Mucosa of gallbladder (tissue), 1 donor: Measurements from ENCODE around the gene GALNT1. TPM values are rescaled to one million over a fixed set of nuclear protein-coding genes. Genes with fewer than 3 reads are reported as not detected.
"Not testable (repeated sequence)": the region's sequence is repeated elsewhere in the genome, so short reads cannot be mapped to it uniquely, and the experiment has no call there.

ENCODE experiments used
- DNase-seq: peaks from one replicate; pipeline ENCODE4 v3.0.0-alpha.2; 2020; ENCODE audit warnings: low spot score
- total RNA-seq: library from RNA; stranded (reverse); gene quantifications from one replicate; pipeline ENCODE4 v1.2.1, GENCODE V29; 2021
- donor health status: DM: no; HTN: no; CAD: no.

Gene GALNT1
- total RNA-seq = 72.7 TPM

- no peak for DNase-seq
Observed at GRCh38 chr18:35581546-35581897, at the start of gene GALNT1. Gene GALNT1, plus strand, starts transcription at chr18:35581740. Its CDS starts 72,923 bp downstream, at chr18:35654663.

- no peak for DNase-seq
Observed at GRCh38 chr18:35533916-35534405, 47.6 kb upstream of the GALNT1 start.

- no peak for DNase-seq
Observed at GRCh38 chr18:35535297-35535696, 46.2 kb upstream of the GALNT1 start.

GRCh38 chr18:35542356-35542755, 39.2 kb upstream of the GALNT1 start:
- DNase-seq = no peak

GRCh38 chr18:35547008-35547605, 34.4 kb upstream of the GALNT1 start:
- DNase-seq = no peak

- DNase-seq = no peak
Observed at GRCh38 chr18:35549564-35549963, 32.0 kb upstream of the GALNT1 start.

GRCh38 chr18:35553300-35553699, 28.2 kb upstream of the GALNT1 start:
- DNase-seq = no peak

- not testable (repeated sequence) for DNase-seq
Observed at GRCh38 chr18:35555538-35555937, 26.0 kb upstream of the GALNT1 start.

GRCh38 chr18:35559867-35560266, 21.7 kb upstream of the GALNT1 start:
- DNase-seq = no peak

GRCh38 chr18:35564795-35565453, 16.6 kb upstream of the GALNT1 start:
- no peak for DNase-seq

- DNase-seq = no peak
Observed at GRCh38 chr18:35566019-35566418, 15.5 kb upstream of the GALNT1 start.

- no peak for DNase-seq
Observed at GRCh38 chr18:35570182-35570581, 11.4 kb upstream of the GALNT1 start.

GRCh38 chr18:35571138-35571537, 10.4 kb upstream of the GALNT1 start:
- no peak for DNase-seq

- no peak for DNase-seq
Observed at GRCh38 chr18:35572644-35573043, 8.9 kb upstream of the GALNT1 start.

GRCh38 chr18:35573531-35573930, 8.0 kb upstream of the GALNT1 start:
- DNase-seq = no peak

GRCh38 chr18:35576240-35576845, 5.2 kb upstream of the GALNT1 start:
- DNase-seq = not testable (repeated sequence)

GRCh38 chr18:35577045-35577848, 4.3 kb upstream of the GALNT1 start:
- DNase-seq = no peak

- no peak for DNase-seq
Observed at GRCh38 chr18:35578481-35578880, 3.1 kb upstream of the GALNT1 start.

- no peak for DNase-seq
Observed at GRCh38 chr18:35578936-35579335, 2.6 kb upstream of the GALNT1 start.

- DNase-seq = peak; percentile 37
Observed at GRCh38 chr18:35580701-35581539, 620 bp upstream of the GALNT1 start.

- DNase-seq = no peak
Observed at GRCh38 chr18:35581898-35582641, 530 bp downstream of the GALNT1 start.
